HG02840 (cell line): Measurements from ENCODE around the gene PLAGL2.
"Not testable (repeated sequence)": the region's sequence is repeated elsewhere in the genome, so short reads cannot be mapped to it uniquely, and the experiment has no call there.

Source experiments
- ATAC-seq: cut with Tn5 transposase; IDR thresholded peaks from one replicate; pipeline ENCODE4 v1.9.1; 2021; ENCODE audit warnings: mild to moderate bottlenecking, moderate library complexity, moderate number of reproducible peaks; ENCODE audit not compliant: unreplicated experiment, low FRiP score

The PLAGL2 gene, protein sequence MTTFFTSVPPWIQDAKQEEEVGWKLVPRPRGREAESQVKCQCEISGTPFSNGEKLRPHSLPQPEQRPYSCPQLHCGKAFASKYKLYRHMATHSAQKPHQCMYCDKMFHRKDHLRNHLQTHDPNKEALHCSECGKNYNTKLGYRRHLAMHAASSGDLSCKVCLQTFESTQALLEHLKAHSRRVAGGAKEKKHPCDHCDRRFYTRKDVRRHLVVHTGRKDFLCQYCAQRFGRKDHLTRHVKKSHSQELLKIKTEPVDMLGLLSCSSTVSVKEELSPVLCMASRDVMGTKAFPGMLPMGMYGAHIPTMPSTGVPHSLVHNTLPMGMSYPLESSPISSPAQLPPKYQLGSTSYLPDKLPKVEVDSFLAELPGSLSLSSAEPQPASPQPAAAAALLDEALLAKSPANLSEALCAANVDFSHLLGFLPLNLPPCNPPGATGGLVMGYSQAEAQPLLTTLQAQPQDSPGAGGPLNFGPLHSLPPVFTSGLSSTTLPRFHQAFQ

DNA sequence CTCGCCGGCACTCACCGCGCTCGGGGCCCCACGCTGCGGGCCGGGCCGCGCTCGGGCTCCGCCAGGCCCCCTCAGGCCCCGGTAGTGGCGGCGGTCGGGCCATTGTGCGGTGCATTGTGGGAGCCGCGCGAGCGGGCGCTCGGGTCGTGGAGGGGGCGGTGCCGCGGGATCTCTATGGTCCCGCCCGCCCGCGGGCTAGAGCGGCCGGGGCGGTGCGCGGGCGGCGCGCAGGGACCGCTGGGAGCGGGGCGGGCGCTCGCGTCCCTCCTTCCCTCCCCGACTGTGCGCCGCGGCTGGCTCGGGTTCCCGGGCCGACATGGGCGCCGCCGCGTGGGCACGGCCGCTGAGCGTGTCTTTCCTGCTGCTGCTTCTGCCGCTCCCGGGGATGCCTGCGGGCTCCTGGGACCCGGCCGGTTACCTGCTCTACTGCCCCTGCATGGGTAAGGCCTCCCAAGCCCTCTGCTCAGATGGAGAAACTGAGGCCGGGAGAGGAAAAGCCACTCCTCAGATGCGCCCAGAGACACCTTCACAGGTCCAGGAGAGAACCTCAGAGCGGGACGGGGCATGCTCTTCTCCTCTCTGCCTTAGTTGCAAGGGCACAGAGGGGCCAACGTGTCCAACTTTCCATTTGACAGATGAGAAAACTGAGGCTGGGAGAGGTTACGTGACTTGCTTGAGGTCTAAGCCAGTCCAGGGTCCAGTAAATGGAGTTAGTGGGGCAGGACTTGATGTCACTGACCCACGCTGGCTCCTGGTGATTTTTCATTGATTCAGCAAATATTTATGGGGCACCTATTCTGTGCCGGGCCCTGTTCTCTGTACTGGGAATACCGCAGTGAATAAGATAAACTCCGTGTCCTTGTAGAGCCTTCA, at the start of gene PLAGL2, which contains the start of gene POFUT1:
TSS of gene PLAGL2 (minus strand) at position 118 of the 873 bp plus-strand sequence. CDS start 5,565 bp downstream, outside the sequence.
TSS of gene POFUT1 (plus strand) at position 255 of the 873 bp plus-strand sequence. CDS start at position 317, 62 bp downstream.
- ATAC-seq, result peak; percentile 73

DNA sequence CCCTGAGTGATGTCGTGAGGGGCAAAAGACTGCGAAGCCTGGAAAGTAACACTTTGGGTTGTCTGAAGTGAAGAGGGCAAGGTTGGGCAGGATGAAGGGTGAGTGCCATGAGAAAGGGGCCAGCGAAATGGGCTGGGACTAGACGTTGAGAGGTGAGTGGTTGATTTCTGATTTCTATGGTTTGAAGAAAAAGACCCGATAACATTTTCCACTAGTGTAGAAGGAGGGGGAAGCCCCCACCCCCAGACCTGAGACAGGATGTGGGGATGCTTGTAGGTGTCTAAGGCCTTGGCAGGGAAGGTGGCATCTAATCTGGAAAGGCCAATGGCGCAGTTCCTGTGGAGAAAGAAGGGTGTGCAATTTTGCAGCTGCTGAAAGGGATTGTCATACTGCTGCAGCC, 44.6 kb upstream of the PLAGL2 start:
- no peak for ATAC-seq

DNA sequence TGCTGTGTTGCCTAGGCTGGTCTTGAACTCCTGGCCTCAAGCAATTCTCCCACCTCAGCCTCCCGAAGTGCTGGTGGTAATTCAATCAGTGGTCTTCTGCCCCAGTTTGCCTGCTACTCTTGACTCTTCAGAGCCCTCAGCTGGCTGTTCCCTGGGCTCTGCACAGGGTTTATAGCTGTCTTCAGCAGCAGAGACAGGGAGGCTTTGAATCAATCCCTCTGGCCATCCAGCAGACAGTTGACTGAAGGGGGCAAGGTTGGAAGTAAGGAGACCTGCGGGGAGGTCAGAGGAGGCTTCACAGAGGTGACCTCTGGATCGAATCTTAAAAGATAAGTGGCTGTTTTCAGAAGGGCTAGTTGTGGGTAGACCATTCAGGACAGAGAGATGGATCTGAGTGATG, 43.9 kb upstream of the PLAGL2 start:
- ATAC-seq, result no peak

DNA sequence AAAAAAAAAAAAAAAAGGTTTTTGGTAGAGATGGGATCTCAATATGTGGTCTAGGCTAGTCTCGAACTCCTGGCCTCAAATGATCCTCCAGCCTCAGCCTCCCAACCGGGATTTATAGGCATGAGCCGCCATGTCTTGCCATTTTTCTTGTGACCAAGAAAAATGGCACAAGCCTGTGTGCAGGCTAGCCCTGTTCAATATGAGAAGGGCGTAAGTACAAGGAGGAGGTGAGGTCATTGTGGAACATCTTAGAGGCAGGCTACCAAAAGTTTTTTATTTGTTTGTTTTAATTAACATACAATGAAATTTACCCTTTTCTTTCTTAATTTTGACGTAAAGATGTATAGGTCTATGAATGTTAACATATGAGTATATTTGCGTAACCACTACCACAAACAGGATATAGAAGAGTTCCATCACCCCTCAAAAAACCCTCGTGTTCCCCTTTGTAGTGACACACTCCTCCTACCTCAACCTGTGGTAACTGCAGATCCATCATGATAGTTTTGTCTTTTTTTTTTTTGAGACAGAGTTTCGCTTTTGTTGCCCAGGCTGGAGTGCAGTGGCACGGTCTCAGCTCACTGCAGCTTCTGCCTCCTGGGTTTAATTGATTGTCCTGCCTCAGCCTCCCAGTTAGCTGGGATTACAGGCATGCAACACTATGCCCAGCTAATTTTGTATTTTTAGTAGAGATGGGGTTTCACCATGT, 41.6 kb upstream of the PLAGL2 start:
- no peak for ATAC-seq

DNA sequence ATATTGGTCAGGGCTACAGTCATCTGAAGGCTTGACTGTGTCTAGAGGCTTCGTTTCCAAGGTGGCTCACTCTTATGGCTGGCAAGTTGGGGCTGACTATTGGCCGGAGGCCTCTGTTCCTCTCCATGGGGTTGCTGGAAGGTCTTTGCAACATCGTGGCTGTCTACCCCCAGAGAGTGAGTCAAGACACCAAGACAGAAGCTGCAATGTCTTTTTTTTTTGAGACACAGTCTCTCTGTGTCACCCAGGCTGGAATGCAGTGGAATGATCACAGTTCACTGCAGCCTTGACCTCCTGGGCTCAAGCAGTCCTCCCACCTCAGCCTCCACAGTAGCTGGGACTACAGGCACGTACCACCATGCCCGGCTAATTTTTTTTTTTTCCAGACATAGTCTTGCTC, 40.5 kb upstream of the PLAGL2 start:
- no peak for ATAC-seq

DNA sequence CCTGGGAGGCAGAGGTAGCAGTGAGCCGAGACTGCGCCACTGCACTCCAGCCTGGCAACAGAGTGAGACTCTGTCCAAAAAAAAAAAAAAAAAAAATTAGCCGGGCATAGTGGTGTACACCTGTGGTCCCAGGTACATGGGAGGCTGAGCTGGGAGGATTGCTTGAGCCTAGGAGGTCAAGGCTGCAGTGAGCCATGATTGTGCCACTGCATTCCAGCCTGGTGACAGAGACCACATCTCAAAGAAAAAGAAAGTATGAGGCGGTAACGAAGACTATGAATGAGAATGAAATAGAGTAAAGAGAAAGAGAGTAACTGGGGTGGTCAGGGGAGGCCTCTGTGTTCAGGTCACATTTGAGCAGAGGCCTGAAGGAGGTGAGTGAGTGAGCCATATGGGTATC, 38.7 kb upstream of the PLAGL2 start:
- not testable (repeated sequence) for ATAC-seq

DNA sequence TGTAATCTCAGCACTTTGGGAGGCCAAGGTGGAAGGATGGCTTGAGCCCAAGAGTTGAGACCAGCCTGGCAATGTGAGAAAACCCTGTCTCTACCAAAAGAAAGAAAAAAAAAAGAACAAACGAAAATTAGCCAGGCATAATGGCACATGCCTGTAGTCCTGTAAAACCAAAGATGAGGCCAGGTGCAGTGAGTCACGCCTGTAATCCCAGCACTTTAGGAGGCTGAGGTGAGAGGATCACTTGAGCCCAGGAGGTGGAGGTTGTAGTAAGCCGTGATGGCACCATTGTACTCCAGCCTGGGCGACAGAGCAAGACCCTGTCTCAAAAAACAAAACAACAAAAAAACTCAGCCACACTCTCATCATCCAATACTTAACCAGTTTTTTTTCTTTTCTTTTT, 37.4 kb upstream of the PLAGL2 start:
- no peak for ATAC-seq

DNA sequence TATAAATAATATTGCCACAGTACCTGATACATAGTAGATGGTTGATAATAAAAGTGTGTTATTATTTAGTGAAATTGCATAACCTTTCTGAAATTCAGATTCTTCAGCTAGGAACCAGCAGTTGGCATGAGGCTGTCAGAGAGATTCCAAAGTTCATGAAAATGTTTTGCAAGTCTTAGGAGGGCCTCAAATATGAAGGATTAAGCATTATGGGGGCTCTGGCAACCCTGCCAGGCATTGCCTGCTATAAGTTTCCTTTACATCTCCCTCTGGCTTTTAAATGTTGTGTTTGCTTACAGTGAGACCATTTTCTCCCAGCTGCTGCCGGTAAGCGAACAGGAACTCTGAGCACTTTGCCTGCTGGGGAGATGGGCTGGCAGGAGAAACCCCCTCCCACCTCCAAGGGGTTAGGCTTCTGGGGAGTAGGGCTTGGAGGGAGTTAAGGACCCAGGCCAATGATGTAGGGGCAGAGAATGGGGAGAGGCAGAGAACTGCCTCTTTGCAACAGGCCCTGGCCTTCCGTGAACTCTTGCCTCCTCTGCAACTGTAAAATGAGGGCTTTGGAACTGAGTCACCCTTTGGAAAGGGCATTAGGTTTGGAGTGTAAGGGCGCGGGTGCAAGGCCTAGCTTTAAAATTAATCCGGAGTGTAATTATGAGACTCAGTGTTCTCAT, 36.7 kb upstream of the PLAGL2 start:
- no peak for ATAC-seq

DNA sequence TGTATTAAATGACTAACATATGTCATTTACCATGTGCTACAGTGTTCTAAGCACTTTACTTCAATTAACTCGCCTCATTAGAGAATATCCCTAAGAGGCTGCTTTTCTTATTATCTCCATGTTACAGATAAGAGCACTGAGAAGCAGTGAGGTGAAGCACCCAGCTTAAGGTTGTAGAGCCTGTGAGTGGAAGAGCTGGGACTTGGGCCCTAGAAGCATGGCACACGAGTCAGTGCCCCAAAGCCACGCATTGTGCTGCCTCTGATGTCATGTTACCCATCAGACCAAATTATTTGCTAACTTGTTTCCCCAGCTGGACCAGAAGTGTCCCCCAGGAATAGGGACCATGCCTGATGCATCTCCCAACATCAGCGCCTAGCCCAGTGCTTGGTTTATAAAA, 34.3 kb upstream of the PLAGL2 start:
- no peak for ATAC-seq

DNA sequence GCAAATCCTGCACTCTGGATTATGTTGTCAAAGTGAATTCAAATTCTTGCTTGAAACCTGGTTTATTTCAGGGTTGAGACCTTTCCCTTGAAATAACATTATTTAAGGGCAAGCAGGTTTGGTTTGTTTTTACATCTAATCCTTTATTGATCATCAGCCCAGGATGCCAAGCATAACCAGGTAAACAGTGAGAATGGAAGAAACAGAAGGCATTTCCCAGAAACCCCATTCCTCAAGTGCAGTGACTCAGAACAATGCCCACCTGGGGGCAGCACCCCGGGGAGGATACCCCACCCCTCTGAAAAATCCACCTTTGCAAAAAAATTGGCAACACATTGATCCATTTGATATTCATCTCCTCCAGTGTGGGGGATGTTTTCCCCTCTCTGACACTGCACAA, 32.7 kb upstream of the PLAGL2 start:
- ATAC-seq, result no peak

DNA sequence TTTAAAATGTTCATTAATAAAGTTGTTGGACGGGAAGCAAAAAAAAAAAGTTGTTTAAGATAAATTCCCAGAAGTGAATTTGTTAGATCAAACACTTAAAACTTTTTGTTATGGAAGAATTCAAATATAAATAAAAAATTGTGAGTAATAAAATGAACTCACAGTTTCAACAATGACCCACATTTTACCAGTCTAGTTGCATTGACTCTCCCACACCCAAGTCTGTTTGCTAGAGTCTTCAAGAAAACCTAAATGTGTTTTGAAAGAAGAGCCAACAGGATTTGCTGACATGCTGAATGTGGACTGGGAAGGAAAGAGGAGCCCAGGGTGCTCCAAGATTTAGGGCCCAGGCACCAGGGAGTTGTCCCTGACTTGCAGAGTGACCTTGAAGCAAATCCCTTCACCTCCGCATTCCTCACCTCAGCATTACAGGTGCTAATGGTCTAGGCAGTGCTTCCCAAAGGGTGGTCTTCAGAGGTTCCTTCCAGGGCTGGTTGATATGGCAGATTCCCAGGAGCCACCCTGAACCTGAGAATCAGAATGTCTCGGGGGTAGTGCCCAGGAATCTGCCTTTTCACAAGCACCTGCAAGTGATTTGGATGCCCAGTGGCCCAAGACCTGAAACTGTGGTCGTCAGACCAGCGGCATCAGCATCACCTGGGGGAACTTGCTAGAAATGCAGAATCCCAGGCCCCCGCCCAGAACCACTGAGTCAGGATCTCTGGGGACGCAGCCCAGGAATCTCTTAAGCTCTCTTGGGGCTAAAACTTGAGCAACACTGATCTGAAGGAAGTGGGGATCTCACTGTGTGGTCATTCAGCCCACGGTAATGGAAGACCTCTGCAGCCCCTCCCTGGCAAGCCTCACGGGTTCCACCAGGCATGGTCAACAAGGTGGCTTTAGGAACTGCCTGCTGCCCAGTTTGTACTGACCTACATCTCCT, 31.2 kb upstream of the PLAGL2 start:
- no peak for ATAC-seq

DNA sequence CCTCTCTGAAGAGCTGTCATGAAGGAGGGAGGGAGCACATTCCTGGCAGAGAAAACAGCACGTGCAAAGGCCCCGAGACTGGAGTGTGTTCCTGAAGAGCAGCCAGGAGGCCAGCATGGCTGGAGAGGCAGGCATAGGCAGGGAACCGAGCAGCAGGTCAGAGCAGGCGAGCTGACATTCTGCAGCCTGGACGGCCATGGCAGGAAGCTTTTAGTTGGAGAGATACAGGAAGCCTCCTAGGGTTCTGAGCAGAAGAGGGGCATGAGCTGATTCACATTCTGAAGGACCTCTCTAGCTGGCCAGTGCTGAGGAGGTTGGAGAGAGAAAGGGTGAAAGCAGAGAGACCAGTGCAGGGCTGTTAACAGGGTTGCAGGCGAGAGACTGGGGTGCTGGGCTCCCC, 29.9 kb upstream of the PLAGL2 start:
- ATAC-seq, result no peak

DNA sequence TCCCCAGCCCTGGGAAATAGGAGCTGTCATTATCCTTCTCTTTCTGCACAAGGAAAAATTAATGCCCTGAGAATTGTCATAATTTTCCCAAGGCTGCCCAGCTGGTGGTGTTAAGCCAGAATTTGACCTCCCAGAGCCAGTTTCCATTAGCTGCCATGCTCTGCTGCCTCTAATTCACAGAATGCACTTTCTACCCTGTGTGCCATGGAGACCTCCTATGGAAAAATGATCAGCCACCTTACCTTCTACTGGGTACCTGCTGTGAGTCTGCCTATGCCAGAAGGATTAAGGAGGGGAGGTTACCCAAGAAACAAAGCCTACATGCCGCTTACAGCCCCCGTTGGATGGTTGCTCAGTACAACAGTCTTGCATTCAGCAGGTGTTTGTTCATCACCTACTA, 29.3 kb upstream of the PLAGL2 start:
- no peak for ATAC-seq

DNA sequence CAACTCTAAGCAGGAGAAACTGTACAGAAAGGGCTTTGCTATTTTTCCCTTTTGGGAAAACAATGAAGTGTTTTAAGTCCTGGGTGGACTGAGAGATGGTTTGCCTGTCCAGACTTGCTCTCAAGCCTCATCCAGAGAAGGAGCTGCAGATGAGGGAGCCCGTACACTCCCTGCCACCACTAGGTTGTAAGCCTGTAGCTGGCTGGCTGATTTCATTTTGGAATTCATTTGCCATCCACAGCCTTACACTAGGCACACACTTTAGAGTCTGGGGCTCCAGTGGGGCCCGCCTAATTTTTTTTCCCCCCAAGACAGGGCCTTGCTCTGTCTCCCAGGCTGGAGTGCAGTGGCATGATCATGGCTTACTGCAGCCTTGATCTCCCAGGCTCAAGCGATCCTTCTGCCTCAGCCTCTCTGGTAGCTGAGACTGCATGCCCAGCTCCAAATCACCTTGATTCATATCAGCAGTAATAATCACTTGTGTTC, 28.5 kb upstream of the PLAGL2 start:
- ATAC-seq, result no peak

DNA sequence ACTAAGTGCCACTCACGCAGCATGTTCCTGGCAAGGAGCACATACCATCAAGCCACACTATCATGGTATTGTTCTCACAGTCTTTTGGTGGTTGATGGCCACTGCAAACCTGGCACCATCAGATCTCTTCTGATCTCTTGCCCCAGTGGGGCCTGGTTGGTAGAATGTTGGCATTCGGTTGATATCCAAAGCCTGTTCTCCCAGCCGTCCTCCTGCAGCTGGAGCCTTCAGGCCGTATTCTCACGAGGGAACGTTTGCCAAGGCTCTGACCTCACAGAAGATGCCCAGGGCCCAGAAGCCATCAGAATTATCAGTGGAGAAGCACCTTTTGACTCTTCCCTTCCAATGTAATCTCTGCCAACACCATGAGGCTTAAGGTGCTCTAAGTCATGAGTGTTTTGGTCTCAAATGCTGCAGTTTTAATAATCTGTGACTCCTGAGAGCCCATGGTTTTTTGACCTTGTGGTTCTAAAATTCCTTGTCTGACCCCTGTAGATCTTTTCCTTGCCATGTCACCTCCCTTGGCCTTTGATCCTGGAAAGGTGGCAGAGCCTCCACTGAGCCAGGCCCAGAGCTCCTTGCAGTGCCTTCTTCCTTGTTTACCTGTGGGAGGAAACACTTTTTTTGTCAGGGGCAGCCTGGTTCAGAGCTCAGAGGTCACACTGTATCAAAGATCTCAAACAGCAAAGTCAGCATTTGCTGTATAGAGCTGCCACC, 27.9 kb upstream of the PLAGL2 start:
- no peak for ATAC-seq

DNA sequence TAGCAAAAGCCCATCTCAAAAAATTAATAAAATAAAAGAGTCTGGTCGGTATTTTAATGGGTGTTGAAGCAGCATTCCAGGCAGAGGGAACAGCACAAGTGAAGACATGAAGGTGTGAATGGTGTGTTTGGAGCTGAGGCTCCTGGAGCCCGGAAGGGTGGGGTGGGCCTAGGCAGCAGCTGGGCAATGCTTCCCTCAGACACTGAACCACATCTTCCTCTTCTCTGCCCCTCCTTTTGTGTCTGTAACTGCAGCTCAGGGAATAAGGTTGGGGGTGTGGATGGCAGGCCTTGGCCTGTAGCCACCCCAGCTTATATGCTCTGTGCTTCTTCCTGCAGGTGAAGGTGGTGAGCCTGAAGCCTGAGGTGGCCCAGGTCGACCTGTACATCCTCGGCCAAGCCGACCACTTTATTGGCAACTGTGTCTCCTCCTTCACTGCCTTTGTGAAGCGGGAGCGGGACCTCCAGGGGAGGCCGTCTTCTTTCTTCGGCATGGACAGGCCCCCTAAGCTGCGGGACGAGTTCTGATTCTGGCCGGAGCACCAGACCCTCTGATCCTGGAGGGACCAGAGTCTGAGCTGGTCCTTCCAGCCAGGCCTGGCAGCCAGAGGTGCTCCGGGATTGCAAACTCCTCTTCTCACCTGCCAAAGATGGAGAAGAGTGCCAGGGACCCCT, 26.7 kb upstream of the PLAGL2 start:
- no peak for ATAC-seq

DNA sequence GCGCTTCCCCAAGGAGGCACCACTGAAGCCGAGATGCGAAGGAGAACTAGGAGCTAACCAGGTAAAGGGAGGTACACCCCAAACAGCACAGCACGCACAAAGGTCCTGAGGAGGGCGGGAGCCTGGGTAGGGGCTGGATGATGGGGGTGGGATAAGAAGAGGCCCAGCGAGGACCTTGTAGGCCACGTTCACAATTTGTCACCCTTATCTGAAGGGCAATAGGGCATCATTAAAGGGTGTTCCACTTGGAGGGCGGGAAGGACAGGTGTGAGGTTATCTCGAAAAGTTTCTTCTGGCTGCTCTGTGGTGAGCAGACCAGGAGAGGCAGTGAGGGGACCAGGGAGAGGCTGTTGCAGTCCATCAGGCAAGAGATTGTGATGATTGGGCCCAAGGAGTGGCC, 25.7 kb upstream of the PLAGL2 start:
- no peak for ATAC-seq
